IPS DF 6.9 (cell line): Measurements from ENCODE around the gene CHSY3.

ENCODE experiments used
- DNase-seq: peaks from one replicate; pipeline ENCODE4 v3.0.0-alpha.2; 2013; ENCODE audit warnings: low read depth, low spot score
- H3K27ac ChIP-seq: one replicate; pipeline ENCODE4 v1.5.1; 2013; ENCODE audit warnings: low read length, control low read depth
- H3K27me3 ChIP-seq: 2 replicates; pipeline ENCODE4 v1.6.1; 2013; ENCODE audit warnings: mild to moderate bottlenecking, low read length; ENCODE audit not compliant: control insufficient read depth, insufficient read depth
- H3K36me3 ChIP-seq: 2 replicates; pipeline ENCODE4 v1.6.1; 2013; ENCODE audit warnings: low read length; ENCODE audit not compliant: control insufficient read depth, insufficient read depth
- H3K4me1 ChIP-seq: 2 replicates; pipeline ENCODE4 v1.6.1; 2013; ENCODE audit warnings: low read length; ENCODE audit not compliant: control insufficient read depth, insufficient read depth
- H3K4me3 ChIP-seq: 2 replicates; pipeline ENCODE4 v1.5.1; 2013; ENCODE audit warnings: mild to moderate bottlenecking, low read length
- H3K9me3 ChIP-seq: 2 replicates; pipeline ENCODE4 v1.6.1; 2013; ENCODE audit warnings: low read length, inconsistent platforms; ENCODE audit not compliant: control insufficient read depth, insufficient read depth
- WGBS: extraction: QIAGEN DNeasy Blood & Tissue Kit; methylation state at CpG from one replicate; pipeline ENCODE4 v1.1.7; 2013; ENCODE audit warnings: mixed read lengths, missing lambda C conversion rate; ENCODE audit not compliant: insufficient read length, insufficient coverage; 5-methylcytosine and 5-hydroxymethylcytosine counted together

CHSY3 gene

DNA sequence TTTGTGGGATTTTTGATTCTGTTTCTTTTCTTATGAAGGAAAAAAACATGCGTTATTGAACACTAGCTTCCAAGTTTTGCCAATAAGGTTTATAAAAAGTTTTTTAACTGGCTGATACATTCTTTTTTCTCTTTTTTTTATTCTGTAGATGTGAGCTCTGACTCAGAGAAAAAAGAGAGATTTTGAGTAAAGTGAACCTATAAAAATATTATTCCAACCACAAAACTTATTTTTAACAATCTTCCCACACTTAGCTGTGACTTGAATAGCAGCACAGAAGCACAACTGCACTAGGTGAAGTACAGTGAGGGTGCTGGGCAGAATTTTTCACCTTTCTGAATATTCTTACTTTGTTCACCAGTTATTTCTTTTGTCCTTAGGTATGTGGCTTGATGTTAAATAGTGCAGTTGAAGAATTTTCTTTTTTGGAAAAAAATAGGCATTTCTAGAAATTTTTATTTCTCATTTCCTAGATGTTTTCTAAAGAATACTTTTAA is 41.6 kb downstream of the CHSY3 start:
- H3K9me3 ChIP-seq, result no peaks in the 10 kb centered on the region
- WGBS, result no CpG with 5 or more reads among the region's 1 CpG
- H3K36me3 ChIP-seq, result no peaks in the 10 kb centered on the region
- H3K27me3 ChIP-seq, result no peaks in the 10 kb centered on the region
- no peak overlapping the region for H3K4me3 ChIP-seq
- no peak overlapping the region for H3K27ac ChIP-seq
- no peak for DNase-seq
- H3K4me1 ChIP-seq, result no peaks in the 10 kb centered on the region

- Histone ChIP-seq H3K4me3 (no peak overlapping the region), H3K27ac (no peak overlapping the region), H3K36me3 (no peaks in the 10 kb centered on the region), H3K27me3 (no peaks in the 10 kb centered on the region), H3K4me1 (no peaks in the 10 kb centered on the region), H3K9me3 (no peaks in the 10 kb centered on the region)
- WGBS, result no CpG with 5 or more reads among the region's 2 CpGs
- no peak for DNase-seq
Measured at GRCh38 chr5:129951039-129951438, 46.8 kb downstream of the CHSY3 start.

- Histone ChIP-seq H3K9me3 (no peaks in the 10 kb centered on the region), H3K27me3 (no peaks in the 10 kb centered on the region), H3K4me1 (no peaks in the 10 kb centered on the region), H3K27ac (no peak overlapping the region), H3K36me3 (no peaks in the 10 kb centered on the region), H3K4me3 (no peak overlapping the region)
- DNase-seq, result no peak
Measured at GRCh38 chr5:129958581-129958980, 54.3 kb downstream of the CHSY3 start.

GRCh38 chr5:129960831-129961230 is 56.6 kb downstream of the CHSY3 start:
- WGBS, result no CpG with 5 or more reads among the region's 6 CpGs
- Histone ChIP-seq H3K27me3 (no peaks in the 10 kb centered on the region), H3K36me3 (no peaks in the 10 kb centered on the region), H3K4me3 (no peak overlapping the region), H3K9me3 (no peaks in the 10 kb centered on the region), H3K4me1 (no peaks in the 10 kb centered on the region), H3K27ac (no peak overlapping the region)
- no peak for DNase-seq

DNA sequence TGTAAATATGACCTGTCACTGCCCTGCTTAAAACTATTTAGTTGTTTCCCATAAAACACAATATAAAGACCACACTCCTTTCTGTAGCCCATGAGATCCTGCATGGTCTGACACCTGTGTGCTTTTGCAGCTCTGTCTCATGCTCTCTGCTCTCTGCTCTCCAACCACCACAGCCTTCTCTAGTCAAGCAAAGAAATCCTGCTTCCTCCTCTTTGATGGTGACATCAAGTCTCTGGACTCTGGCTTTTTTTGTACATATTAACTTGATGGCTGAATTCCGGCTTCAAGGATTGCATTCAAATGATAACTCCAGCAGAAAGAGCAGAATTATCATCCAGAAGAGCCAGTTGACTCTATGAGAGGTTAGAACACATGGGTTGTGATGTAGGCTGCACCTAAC is 58.2 kb downstream of the CHSY3 start:
- no peak overlapping the region for H3K4me3 ChIP-seq
- no peaks in the 10 kb centered on the region for H3K9me3 ChIP-seq
- H3K36me3 ChIP-seq, result no peaks in the 10 kb centered on the region
- H3K27ac ChIP-seq, result no peak overlapping the region
- DNase-seq, result no peak
- no CpG with 5 or more reads among the region's 1 CpG for WGBS
- no peaks in the 10 kb centered on the region for H3K4me1 ChIP-seq
- H3K27me3 ChIP-seq, result no peaks in the 10 kb centered on the region

DNA sequence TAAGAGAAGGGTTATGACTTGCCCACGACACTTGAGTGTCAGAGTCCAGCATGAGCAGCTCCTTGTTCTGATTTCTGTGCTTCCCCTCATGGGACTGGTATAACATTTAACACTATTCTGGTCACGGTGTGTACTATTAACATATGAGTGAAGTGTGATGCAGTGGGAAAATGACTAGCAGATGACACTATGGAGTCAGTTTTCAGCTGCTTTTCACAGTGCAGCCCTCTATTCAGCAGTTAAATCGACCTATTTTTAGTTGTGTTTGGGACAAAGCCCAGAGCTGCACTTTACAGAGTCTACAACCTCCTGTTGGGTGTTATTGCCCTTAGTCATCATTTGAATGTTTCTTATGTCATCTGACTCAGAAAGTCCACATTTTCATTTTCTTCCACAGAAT is 59.1 kb downstream of the CHSY3 start:
- no peak overlapping the region for H3K27ac ChIP-seq
- H3K4me3 ChIP-seq, result no peak overlapping the region
- H3K36me3 ChIP-seq, result no peaks in the 10 kb centered on the region
- no peak for DNase-seq
- H3K9me3 ChIP-seq, result no peaks in the 10 kb centered on the region
- no peaks in the 10 kb centered on the region for H3K27me3 ChIP-seq
- no peaks in the 10 kb centered on the region for H3K4me1 ChIP-seq
- no CpG with 5 or more reads among the region's 3 CpGs for WGBS

- H3K4me1 ChIP-seq, result no peaks in the 10 kb centered on the region
- no peak overlapping the region for H3K27ac ChIP-seq
- H3K36me3 ChIP-seq, result no peaks in the 10 kb centered on the region
- no peak for DNase-seq
- no peaks in the 10 kb centered on the region for H3K27me3 ChIP-seq
- no peak overlapping the region for H3K4me3 ChIP-seq
- no CpG with 5 or more reads among the region's 2 CpGs for WGBS
- H3K9me3 ChIP-seq, result no peaks in the 10 kb centered on the region
Measured at GRCh38 chr5:129966071-129966470, 61.8 kb downstream of the CHSY3 start.

GRCh38 chr5:129971714-129972113 is 67.4 kb downstream of the CHSY3 start:
- Histone ChIP-seq H3K9me3 (no peaks in the 10 kb centered on the region), H3K27me3 (no peaks in the 10 kb centered on the region), H3K27ac (no peak overlapping the region), H3K4me1 (no peaks in the 10 kb centered on the region), H3K4me3 (no peak overlapping the region), H3K36me3 (no peaks in the 10 kb centered on the region)
- no peak for DNase-seq

DNA sequence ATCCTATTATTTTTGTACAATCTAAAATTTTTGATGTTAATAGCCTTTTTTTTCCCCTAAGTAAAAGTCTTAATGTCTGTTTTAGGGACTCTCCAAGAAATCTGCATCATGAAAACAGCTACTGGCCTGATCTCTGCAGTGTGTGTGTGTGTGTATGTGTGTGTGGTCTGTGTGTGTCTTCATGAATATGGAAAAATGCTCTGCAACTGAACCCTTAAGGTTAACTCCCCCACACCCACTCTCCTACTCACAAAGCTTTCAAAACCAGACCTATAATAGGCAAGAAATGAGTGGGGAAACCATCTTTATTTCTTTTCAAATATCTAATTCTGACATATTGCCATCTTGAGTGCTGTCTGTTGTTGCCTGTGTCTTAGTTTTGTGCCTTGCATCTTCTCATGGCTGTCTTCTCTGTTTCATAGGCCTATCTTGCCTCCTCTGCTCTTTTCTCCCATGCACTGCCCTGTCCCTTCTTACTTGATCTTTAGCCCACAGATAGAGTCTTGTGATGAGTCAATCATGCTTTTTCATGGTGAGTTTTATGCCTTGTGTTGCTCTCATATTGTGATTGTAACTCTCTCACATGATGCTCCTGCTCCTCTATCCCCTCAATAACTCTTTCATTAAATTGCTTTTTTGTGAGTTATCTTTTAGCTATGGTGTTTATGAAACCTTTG is 68.3 kb downstream of the CHSY3 start:
- Histone ChIP-seq H3K4me1 (no peaks in the 10 kb centered on the region), H3K36me3 (no peaks in the 10 kb centered on the region), H3K4me3 (no peak overlapping the region), H3K27me3 (no peaks in the 10 kb centered on the region), H3K9me3 (no peaks in the 10 kb centered on the region), H3K27ac (no peak overlapping the region)
- no peak for DNase-seq

GRCh38 chr5:129973716-129974426 is 69.6 kb downstream of the CHSY3 start:
- no peak for DNase-seq
- H3K9me3 ChIP-seq, result no peaks in the 10 kb centered on the region
- H3K4me3 ChIP-seq, result no peak overlapping the region
- no peaks in the 10 kb centered on the region for H3K36me3 ChIP-seq
- no peaks in the 10 kb centered on the region for H3K27me3 ChIP-seq
- no peaks in the 10 kb centered on the region for H3K4me1 ChIP-seq
- WGBS, result no CpG with 5 or more reads among the region's 2 CpGs
- no peak overlapping the region for H3K27ac ChIP-seq

- Histone ChIP-seq H3K36me3 (no peaks in the 10 kb centered on the region), H3K4me3 (no peak overlapping the region), H3K9me3 (no peaks in the 10 kb centered on the region), H3K27me3 (no peaks in the 10 kb centered on the region), H3K27ac (no peak overlapping the region), H3K4me1 (no peaks in the 10 kb centered on the region)
- no peak for DNase-seq
Measured at GRCh38 chr5:129977810-129978209, 73.5 kb downstream of the CHSY3 start.
